A549 (cell line): ENCODE results near the gene OGFR.

ENCODE experiments used
- EP300 ChIP-seq, 2 experiments: fragments of >200 bp; sonication (Bioruptor Twin); formaldehyde crosslinking; IDR thresholded peaks; 2 replicates in 1 of 2; 3 replicates in 1 of 2; pipeline ENCODE4 v1.6.1; 2016 to 2017
- ESRRA ChIP-seq: fragments of 150-350 bp; IDR thresholded peaks from 2 replicates; pipeline ENCODE4 v1.6.1; 2014; ENCODE audit warnings: mild to moderate bottlenecking, low read length, borderline replicate concordance
- HOXA7 ChIP-seq: fragments of 250-450 bp; sonication (Bioruptor Pico); IDR thresholded peaks from 2 replicates; pipeline ENCODE4 v1.5.0; 2020; ENCODE audit warnings: mild to moderate bottlenecking, moderate library complexity
- MAFK ChIP-seq: fragments of 450-650 bp; IDR thresholded peaks from 2 replicates; pipeline ENCODE4 v1.6.1; 2014; ENCODE audit not compliant: partially characterized antibody
- POLR2A ChIP-seq: IDR thresholded peaks from 2 replicates; pipeline ENCODE4 v1.6.1; 2012; ENCODE audit warnings: mild to moderate bottlenecking, low read length
- RCOR1 ChIP-seq: fragments of 150-350 bp; IDR thresholded peaks from 2 replicates; pipeline ENCODE4 v1.6.1; 2014; ENCODE audit warnings: antibody characterized with exemption, low read length, low read depth
- TP53 ChIP-seq: fragments of 250-450 bp; sonication (Bioruptor Pico); IDR thresholded peaks from 2 replicates; pipeline ENCODE4 v1.5.0; 2021; ENCODE audit warnings: mild to moderate bottlenecking, moderate library complexity
- TF ChIP-seq, protein P1 (sequence below): fragments of 200-600 bp; sonication (generic); IDR thresholded peaks from 2 replicates; pipeline ENCODE4 v1.6.1; 2016; ENCODE audit warnings: antibody characterized with exemption, mild to moderate bottlenecking, moderate library complexity
- TF ChIP-seq, protein P2 (sequence below): fragments of >200 bp; sonication (Bioruptor Twin); formaldehyde crosslinking; IDR thresholded peaks from 3 replicates; pipeline ENCODE4 v1.6.1; 2016
- TF ChIP-seq, protein P3 (sequence below): fragments of >200 bp; sonication (Bioruptor Twin); formaldehyde crosslinking; IDR thresholded peaks from 3 replicates; pipeline ENCODE4 v1.5.1; 2016

DNA sequence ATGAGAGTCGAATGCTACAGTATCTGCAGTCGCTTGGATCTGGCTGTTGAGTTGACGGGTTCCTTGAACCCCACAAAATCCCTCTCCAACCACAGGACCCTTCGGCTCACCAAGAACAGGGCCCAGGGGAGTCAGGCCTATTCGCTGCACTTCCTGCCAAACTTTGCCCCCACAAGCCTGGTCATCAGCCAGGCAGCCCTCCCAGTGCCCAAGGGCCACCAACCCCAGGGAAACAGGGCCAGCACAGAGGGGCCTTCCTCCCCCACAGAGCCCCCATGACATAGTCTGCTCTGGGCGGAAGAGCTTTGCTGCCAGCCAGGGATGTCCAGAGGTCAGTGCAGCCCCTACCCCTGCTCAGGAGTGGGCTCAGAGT, 42.9 kb upstream of the OGFR start:
- TF ChIP-seq TP53 (no peak), POLR2A (no peak), RCOR1 (no peak), EP300 (IDR thresholded peaks at IDR 0.05) (no peak), MAFK (no peak), ESRRA (no peak), HOXA7 (CRISPR knock-in tag) (no peak)
- TF ChIP-seq, protein P1, sequence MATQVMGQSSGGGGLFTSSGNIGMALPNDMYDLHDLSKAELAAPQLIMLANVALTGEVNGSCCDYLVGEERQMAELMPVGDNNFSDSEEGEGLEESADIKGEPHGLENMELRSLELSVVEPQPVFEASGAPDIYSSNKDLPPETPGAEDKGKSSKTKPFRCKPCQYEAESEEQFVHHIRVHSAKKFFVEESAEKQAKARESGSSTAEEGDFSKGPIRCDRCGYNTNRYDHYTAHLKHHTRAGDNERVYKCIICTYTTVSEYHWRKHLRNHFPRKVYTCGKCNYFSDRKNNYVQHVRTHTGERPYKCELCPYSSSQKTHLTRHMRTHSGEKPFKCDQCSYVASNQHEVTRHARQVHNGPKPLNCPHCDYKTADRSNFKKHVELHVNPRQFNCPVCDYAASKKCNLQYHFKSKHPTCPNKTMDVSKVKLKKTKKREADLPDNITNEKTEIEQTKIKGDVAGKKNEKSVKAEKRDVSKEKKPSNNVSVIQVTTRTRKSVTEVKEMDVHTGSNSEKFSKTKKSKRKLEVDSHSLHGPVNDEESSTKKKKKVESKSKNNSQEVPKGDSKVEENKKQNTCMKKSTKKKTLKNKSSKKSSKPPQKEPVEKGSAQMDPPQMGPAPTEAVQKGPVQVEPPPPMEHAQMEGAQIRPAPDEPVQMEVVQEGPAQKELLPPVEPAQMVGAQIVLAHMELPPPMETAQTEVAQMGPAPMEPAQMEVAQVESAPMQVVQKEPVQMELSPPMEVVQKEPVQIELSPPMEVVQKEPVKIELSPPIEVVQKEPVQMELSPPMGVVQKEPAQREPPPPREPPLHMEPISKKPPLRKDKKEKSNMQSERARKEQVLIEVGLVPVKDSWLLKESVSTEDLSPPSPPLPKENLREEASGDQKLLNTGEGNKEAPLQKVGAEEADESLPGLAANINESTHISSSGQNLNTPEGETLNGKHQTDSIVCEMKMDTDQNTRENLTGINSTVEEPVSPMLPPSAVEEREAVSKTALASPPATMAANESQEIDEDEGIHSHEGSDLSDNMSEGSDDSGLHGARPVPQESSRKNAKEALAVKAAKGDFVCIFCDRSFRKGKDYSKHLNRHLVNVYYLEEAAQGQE, result no peak
- TF ChIP-seq, protein P2, sequence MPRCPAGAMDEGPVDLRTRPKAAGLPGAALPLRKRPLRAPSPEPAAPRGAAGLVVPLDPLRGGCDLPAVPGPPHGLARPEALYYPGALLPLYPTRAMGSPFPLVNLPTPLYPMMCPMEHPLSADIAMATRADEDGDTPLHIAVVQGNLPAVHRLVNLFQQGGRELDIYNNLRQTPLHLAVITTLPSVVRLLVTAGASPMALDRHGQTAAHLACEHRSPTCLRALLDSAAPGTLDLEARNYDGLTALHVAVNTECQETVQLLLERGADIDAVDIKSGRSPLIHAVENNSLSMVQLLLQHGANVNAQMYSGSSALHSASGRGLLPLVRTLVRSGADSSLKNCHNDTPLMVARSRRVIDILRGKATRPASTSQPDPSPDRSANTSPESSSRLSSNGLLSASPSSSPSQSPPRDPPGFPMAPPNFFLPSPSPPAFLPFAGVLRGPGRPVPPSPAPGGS, result no peak
- TF ChIP-seq, protein P3, sequence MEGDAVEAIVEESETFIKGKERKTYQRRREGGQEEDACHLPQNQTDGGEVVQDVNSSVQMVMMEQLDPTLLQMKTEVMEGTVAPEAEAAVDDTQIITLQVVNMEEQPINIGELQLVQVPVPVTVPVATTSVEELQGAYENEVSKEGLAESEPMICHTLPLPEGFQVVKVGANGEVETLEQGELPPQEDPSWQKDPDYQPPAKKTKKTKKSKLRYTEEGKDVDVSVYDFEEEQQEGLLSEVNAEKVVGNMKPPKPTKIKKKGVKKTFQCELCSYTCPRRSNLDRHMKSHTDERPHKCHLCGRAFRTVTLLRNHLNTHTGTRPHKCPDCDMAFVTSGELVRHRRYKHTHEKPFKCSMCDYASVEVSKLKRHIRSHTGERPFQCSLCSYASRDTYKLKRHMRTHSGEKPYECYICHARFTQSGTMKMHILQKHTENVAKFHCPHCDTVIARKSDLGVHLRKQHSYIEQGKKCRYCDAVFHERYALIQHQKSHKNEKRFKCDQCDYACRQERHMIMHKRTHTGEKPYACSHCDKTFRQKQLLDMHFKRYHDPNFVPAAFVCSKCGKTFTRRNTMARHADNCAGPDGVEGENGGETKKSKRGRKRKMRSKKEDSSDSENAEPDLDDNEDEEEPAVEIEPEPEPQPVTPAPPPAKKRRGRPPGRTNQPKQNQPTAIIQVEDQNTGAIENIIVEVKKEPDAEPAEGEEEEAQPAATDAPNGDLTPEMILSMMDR, result no peak
